Stimulated activated naive CD4-positive, alpha-beta T cell treated with Interleukin-2 at 50 U/mL for 16 hours (primary cell): ENCODE data around the gene INPP5B.
"Not testable (repeated sequence)": the region's sequence is repeated elsewhere in the genome, so short reads cannot be mapped to it uniquely, and the experiment has no call there.

ENCODE experiments used
- DNase-seq: peaks from one replicate; lab custom pipeline; 2025; lab: John Stamatoyannopoulos, UW

The INPP5B gene

DNA sequence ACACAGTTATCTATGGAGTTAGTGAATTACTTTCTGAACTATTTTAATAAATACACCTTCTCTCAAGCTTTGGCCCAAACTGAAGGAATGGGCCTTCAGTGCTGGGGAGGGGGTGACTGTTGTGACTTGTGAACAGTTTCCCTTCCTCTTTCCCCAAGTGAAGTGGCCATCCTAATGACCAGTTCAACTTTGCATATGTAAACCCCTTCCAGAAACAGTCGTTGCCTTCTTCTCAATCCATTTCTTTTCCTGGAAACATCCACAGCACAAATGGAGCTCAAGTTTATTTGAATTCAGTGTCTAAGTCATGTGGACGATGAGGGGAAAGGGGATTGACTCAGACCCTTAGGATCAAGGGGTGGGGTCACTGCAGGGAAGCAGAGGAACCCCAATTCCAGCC lies 1.3 kb upstream of the INPP5B start:
- DNase-seq, result no peak

- no peak for DNase-seq
Observed at GRCh38 chr1:37947364-37947763, 511 bp upstream of the INPP5B start.

DNA sequence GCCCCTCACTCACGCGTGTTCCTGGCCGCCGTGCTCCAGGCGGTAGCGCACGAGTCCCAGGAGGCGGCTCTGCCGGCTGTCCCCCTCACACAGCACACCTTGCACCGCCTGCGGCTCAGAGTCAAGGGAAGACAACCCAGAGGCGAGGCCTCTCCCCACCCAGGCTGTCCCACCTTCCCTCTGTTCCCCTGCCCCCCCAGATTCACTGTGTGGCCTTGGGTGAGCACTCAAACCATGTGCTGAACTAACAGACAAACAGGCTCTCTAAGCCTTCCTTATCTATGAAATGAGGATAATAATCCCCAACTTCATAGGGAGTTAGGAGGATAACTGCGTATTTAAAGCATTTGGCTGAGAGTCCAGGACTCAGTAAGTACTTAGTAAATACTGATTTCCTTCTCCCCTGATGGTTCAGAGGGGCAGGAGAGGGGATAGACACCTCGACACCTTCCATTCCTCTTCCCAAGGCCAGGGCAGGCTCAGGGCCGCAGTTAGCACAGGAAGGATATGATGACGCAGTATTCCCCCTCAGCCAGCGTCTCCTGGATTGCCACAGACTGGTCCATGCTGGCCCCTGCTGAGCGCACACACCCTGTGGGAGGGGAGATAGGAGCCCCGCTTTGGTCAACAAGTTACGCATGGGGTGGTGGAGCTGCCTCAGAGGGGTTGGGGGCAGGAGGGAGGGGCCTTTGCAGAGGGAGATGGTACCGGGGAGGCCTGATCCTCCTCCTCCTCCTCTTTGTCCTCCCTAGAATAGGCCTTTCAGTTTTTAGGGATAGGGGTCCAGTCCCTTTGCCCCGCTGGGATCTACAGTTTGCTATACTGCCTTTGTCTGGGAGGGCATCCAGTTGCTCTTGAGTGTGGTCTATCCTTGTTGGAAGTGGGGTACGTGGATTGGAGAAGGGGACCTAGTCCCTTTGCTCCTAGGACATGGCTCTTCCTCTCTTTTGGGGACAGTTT lies 830 bp downstream of the INPP5B start:
- no peak for DNase-seq

DNA sequence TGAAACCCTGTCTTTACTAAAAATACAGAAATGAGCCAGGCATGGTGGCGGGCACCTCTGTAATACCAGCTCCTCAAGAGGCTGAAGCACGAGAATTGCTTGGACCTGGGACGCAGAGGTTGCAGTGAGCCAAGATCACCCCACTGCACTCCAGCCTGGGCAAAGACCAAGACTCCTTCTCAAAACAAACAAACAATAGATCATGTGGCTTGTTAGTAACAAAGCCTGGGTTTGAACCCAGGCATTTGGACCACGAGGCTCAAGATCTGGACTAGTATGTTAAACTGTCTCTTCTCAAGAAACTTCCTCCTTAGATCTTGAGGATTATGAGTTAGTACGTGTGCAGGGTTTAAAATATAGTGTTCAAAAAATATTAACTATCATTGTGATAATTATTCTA lies 1.6 kb downstream of the INPP5B start:
- no peak for DNase-seq

- DNase-seq, result no peak
Observed at GRCh38 chr1:37944816-37945215, 2.0 kb downstream of the INPP5B start.

DNA sequence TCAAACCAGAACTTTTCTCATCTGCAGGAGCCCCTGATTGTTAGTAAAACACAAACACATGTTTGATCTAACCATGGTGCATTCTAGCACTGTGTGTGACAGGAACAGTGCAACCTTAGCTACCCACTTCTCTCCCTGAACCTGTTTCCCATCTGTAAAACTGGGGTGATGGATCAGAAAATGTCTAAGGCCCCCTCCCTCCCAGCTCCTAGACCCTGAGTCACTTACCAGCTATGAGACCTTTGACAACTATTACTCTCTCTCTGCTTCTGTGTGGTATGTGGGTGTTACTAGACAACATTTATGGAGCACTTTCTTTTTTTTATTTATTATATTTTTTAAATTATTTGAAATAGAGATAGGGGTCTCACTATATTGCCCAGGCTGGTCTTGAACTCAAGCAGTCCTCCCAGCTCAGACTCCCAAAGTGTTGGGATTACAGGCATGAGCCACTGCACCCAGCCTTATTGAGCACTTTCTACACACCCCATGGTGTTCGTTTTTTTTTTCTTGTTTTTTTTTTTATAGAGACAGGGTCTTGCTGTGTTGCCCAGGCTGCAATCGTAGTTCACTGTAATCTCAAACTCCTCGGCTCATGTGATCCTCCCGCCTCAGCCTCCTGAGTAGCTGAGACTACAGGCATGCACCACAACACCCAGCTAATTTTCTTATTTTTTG lies 2.6 kb downstream of the INPP5B start:
- no peak for DNase-seq

GRCh38 chr1:37940299-37940947 lies 6.4 kb downstream of the INPP5B start:
- no peak for DNase-seq

GRCh38 chr1:37936760-37937159 lies 10.1 kb downstream of the INPP5B start:
- DNase-seq, result not testable (repeated sequence)

GRCh38 chr1:37932759-37933158 lies 14.1 kb downstream of the INPP5B start:
- no peak for DNase-seq

- DNase-seq, result peak; percentile 97
Observed at GRCh38 chr1:37931361-37932158, 15.3 kb downstream of the INPP5B start.

DNA sequence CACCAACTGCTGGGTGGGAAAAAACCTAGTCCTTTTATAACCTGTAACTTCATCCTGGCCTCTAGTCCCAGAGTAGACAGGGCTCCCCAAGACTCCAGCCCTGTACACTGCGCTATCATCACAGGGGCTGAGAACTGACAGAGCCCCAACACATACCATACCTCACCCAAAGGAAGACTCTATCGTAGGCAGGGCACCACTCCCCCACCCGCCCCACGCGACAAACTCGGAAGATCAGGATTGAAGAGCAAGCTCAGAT lies 15.8 kb downstream of the INPP5B start:
- DNase-seq, result peak; percentile 10

DNA sequence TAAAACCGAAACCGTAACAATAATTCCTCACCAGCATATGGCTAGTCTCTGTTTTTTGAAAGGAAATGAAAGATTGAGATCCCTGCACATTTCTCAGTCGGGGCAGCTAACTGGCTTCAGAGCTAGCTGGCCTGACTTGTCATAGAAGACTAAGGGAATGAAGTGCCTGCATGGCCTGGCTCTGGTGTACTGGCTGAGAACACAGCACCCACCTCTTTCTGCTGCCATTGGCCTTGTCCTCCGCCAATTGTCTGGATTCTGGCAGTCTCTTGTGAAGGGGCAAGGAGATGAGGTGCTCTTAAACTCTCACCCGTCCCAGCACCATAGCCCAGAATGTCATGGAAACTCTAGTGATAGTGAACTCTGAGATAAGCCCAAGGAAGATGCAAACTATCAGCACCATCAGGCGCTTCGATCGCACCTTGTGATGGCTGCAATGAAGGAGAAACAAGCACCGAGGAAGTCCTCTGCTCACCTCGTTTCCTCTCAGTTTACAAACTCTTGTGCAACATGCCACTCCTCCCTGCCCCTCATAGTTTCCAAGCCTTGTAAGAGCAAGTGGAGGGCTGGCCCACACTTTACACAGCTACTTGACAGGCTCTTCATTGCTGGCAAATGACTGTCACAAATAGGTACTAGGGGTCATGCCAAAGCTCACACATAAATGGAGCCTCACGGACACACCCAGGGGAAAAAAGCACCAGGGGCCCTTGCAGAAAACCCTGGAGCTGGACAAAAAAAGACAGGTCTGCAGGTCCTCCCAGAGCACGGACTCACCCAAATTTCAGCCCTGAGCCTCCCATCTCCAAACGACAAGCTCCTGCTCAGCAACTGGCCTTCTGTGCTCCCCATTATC lies 16.4 kb downstream of the INPP5B start:
- DNase-seq, result peak; percentile 33

DNA sequence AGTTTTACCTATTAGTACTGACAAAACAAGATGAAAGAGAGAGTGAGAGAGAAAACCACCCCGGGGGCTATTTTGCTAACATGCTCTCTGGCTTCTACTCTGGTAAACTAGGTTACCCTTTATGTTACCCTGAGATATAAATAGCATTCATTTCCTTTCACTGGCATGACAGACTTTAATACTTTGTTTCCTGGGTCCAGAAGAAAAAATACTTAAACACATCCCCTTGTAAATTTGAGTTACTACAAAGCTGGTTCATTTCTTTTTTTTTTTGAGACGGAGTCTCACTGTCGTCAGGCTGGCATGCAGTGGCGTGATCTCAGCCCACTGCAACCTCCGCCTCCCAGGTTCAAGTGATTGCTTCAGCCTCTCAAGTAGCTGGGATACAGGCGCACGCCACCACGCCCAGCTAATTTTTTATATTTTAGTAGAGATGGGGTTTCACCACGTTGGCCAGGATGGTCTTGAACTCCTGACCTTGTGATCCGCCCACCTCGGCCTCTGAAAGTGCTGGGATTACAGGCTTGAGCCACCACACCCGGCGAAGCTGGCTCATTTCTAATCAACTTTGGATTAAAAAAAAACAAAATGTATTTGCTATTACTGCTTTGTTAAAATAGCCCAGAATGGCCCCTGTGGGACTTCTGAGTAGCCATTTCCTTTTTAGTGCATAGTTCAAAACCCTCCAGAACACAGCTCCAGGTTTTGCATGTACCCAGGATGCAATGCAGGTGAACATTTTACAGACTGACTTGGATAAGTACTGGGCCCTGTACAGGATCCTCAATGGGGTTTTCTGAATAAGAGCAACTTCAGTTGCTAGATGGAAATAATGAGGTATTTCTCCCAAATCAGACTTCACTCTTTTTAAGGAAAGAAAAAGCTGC lies 20.6 kb downstream of the INPP5B start:
- DNase-seq, result no peak

- no peak for DNase-seq
Observed at GRCh38 chr1:37925316-37925715, 21.5 kb downstream of the INPP5B start.

- no peak for DNase-seq
Observed at GRCh38 chr1:37923551-37923889, 23.3 kb downstream of the INPP5B start.

DNA sequence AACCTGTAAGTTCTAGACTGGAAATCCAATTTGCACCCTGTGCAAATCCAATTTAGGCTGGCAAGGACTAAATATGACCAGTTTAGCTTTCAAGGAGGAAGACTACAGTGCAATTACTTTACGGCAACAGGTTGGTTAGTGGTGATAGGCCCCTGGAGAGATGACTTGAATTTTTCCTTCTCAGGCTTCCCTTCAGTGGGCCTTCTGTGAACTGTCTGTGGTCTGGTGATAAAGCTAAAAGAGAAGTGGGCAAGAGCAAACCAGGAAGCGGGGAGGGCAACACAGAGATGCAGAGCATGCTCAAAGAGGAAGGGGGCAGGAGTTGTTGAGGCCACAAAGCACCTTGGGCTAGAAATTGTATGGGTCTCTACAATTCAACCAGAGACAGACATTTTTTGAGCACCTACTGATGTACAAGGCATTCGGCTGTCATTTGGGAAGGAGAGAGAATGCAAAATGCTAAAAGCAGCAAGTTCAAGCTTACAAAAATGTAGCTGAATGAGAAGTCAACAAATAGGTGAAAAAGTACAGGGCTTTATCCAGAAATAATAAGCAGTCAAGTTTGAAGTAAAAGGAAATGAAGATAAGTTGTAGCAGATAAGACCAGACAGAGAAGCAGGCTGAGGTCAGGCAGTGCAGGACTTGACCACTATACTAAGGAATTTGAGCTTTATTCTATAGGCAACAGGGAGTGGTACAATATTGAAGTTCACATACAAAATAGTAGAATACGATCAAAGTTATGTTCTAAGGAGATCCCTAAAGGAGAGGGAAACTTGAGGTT lies 23.9 kb downstream of the INPP5B start:
- no peak for DNase-seq

- DNase-seq, result no peak
Observed at GRCh38 chr1:37919277-37919676, 27.6 kb downstream of the INPP5B start.

DNA sequence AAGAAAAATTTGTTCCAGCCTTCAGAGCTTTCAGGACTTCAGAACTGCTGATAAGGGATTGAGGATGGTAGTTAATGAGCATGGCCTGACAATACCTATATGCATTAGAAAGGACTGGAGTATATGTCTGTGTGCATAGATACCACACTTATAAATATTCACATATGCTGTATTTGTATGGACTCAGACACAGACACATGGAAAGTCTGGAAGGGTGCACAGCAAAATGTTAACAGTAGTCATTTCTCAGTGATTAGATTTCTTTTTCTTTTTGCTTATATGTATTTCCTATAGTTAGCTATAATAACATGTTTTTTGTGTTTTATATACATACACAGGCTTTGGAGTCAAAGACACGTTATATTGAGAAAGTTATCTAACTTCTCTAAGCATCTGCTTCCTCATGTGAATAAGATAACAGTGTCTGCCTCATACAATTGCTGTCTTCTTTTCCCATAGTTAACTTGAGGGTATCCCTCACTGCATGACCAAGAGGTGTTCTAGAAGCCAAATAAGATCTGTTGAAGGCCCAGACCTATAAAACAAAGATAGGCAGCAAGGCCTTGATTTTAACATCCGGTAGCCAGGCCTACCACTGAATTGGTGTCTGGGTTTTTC lies 31.3 kb downstream of the INPP5B start:
- no peak for DNase-seq
